ENCODE data around the gene VEPH1. TPM values are rescaled to one million over a fixed set of nuclear protein-coding genes. Genes with fewer than 3 reads are reported as not detected.

The VEPH1 gene
- 0.05 TPM for polyA plus RNA-seq (2013)

GRCh38 chr3:157502916-157503595, at the start of gene VEPH1:
Gene VEPH1 (minus strand): TSS chr3:157503416. CDS start chr3:157495349, 8,067 bp downstream.
- Histone ChIP-seq H3K4me1 (ENCODE audit: control extremely low read depth in 1 of 4, control insufficient read depth in 4 of 4, insufficient read depth in 4 of 4, low read length in 3 of 4) (peaks cover 8 to 14% (median 12%) of the 10 kb centered on the region in 4 experiments), H3K9me3 (ENCODE audit: control extremely low read depth in 1 of 5, control insufficient read depth in 4 of 5, insufficient read depth in 2 of 5, low read depth in 1 of 5, low read length in 4 of 5) (no peaks in the 10 kb centered on the region), H3K4me3 (ENCODE audit: control insufficient read depth in 1 of 7, extremely low read depth in 1 of 7, insufficient read depth in 4 of 7, low read depth in 2 of 7, low read length in 6 of 7) (no peak within 1 kb of the TSS), H3K27me3 (replicated peaks in 2 of 5; ENCODE audit: control insufficient read depth in 4 of 5, insufficient read depth in 5 of 5, low read length in 4 of 5) (peaks cover 0 to 16% (median 0%) of the 10 kb centered on the region in 5 experiments), H3K27ac (ENCODE audit: insufficient read depth in 1 of 2, low read depth in 1 of 2, low read length in 2 of 2, poor library complexity in 1 of 2, severe bottlenecking in 2 of 2) (no peak within 1 kb of the TSS), H3K36me3 (ENCODE audit: control insufficient read depth in 4 of 4, insufficient read depth in 4 of 4, low read length in 3 of 4) (no peaks in the 10 kb centered on the region)
- no peak for DNase-seq
- 98% methylated on average over 4 of the region's 7 CpGs for WGBS (ENCODE audit: insufficient coverage)
- ChIA-PET POLR2A (interaction anchor here (0.6 kb wide), 1 partner anchor 39 kb away, joined by 3 read pairs; no protein-coding TSS in a partner anchor), CTCF (interaction anchor here (1.6 kb wide), 1 partner anchor 70 kb away, joined by 4 read pairs; no protein-coding TSS in a partner anchor)

GRCh38 chr3:157551961-157552360, 48.7 kb upstream of the VEPH1 start:
- no CpG with 5 or more reads among the region's 1 CpG for WGBS (ENCODE audit: insufficient coverage)
- Histone ChIP-seq H3K36me3 (ENCODE audit: control insufficient read depth in 4 of 4, insufficient read depth in 4 of 4, low read length in 3 of 4) (no peaks in the 10 kb centered on the region), H3K4me3 (ENCODE audit: control insufficient read depth in 1 of 7, extremely low read depth in 1 of 7, insufficient read depth in 4 of 7, low read depth in 2 of 7, low read length in 6 of 7) (no peak overlapping the region), H3K27ac (ENCODE audit: insufficient read depth in 1 of 2, low read depth in 1 of 2, low read length in 2 of 2, poor library complexity in 1 of 2, severe bottlenecking in 2 of 2) (no peak overlapping the region), H3K9me3 (ENCODE audit: control extremely low read depth in 1 of 5, control insufficient read depth in 4 of 5, insufficient read depth in 2 of 5, low read depth in 1 of 5, low read length in 4 of 5) (peaks cover 2 to 11% (median 3%) of the 10 kb centered on the region in 5 experiments), H3K27me3 (replicated peaks in 2 of 5; ENCODE audit: control insufficient read depth in 4 of 5, insufficient read depth in 5 of 5, low read length in 4 of 5) (no peaks in the 10 kb centered on the region), H3K4me1 (ENCODE audit: control extremely low read depth in 1 of 4, control insufficient read depth in 4 of 4, insufficient read depth in 4 of 4, low read length in 3 of 4) (no peaks in the 10 kb centered on the region)
- CTCF ChIA-PET: interaction anchor here (1.0 to 1.3 kb wide), 3 partner anchors 9 to 20 kb away, joined by 3 read pairs; no protein-coding TSS in a partner anchor
- POLR2A ChIA-PET: no interaction called here
- no peak for DNase-seq

GRCh38 chr3:157549498-157549897, 46.3 kb upstream of the VEPH1 start:
- CTCF ChIA-PET: no interaction called here
- POLR2A ChIA-PET: no interaction called here
- Histone ChIP-seq H3K27ac (ENCODE audit: insufficient read depth in 1 of 2, low read depth in 1 of 2, low read length in 2 of 2, poor library complexity in 1 of 2, severe bottlenecking in 2 of 2) (no peak overlapping the region), H3K27me3 (replicated peaks in 2 of 5; ENCODE audit: control insufficient read depth in 4 of 5, insufficient read depth in 5 of 5, low read length in 4 of 5) (peaks cover 0 to 2% (median 0%) of the 10 kb centered on the region in 5 experiments), H3K4me1 (ENCODE audit: control extremely low read depth in 1 of 4, control insufficient read depth in 4 of 4, insufficient read depth in 4 of 4, low read length in 3 of 4) (no peaks in the 10 kb centered on the region), H3K4me3 (ENCODE audit: control insufficient read depth in 1 of 7, extremely low read depth in 1 of 7, insufficient read depth in 4 of 7, low read depth in 2 of 7, low read length in 6 of 7) (no peak overlapping the region), H3K9me3 (ENCODE audit: control extremely low read depth in 1 of 5, control insufficient read depth in 4 of 5, insufficient read depth in 2 of 5, low read depth in 1 of 5, low read length in 4 of 5) (peaks cover 2 to 11% (median 3%) of the 10 kb centered on the region in 5 experiments), H3K36me3 (ENCODE audit: control insufficient read depth in 4 of 4, insufficient read depth in 4 of 4, low read length in 3 of 4) (no peaks in the 10 kb centered on the region)
- DNase-seq: no peak
- WGBS (ENCODE audit: insufficient coverage): 100% methylated on average over 1 of the region's 2 CpGs

GRCh38 chr3:157544501-157545130, 41.4 kb upstream of the VEPH1 start:
- peaks cover 0 to 12% (median 9%) of the 10 kb centered on the region in 4 experiments for H3K4me1 ChIP-seq (ENCODE audit: control extremely low read depth in 1 of 4, control insufficient read depth in 4 of 4, insufficient read depth in 4 of 4, low read length in 3 of 4)
- H3K36me3 ChIP-seq (ENCODE audit: control insufficient read depth in 4 of 4, insufficient read depth in 4 of 4, low read length in 3 of 4): no peaks in the 10 kb centered on the region
- no peak overlapping the region for H3K4me3 ChIP-seq (ENCODE audit: control insufficient read depth in 1 of 7, extremely low read depth in 1 of 7, insufficient read depth in 4 of 7, low read depth in 2 of 7, low read length in 6 of 7)
- WGBS (ENCODE audit: insufficient coverage): 79% methylated on average over 4 of the region's 4 CpGs
- DNase-seq: no peak
- H3K27me3 ChIP-seq (replicated peaks in 2 of 5; ENCODE audit: control insufficient read depth in 4 of 5, insufficient read depth in 5 of 5, low read length in 4 of 5): peaks cover 0 to 13% (median 0%) of the 10 kb centered on the region in 5 experiments
- H3K27ac ChIP-seq (ENCODE audit: insufficient read depth in 1 of 2, low read depth in 1 of 2, low read length in 2 of 2, poor library complexity in 1 of 2, severe bottlenecking in 2 of 2): no peak overlapping the region
- ChIA-PET POLR2A (no interaction called here), CTCF (interaction anchor here (1.4 to 5.3 kb wide), 2 partner anchors 11 to 29 kb away, joined by 5 to 19 read pairs; no protein-coding TSS in a partner anchor)
- H3K9me3 ChIP-seq (ENCODE audit: control extremely low read depth in 1 of 5, control insufficient read depth in 4 of 5, insufficient read depth in 2 of 5, low read depth in 1 of 5, low read length in 4 of 5): peaks cover 0 to 9% (median 4%) of the 10 kb centered on the region in 5 experiments

GRCh38 chr3:157543501-157544035, 40.4 kb upstream of the VEPH1 start:
- CTCF ChIA-PET: interaction anchor here (1.0 to 5.3 kb wide), 4 partner anchors 8 to 30 kb away, joined by 3 to 23 read pairs (median 11); no protein-coding TSS in a partner anchor
- peaks cover 0 to 13% (median 0%) of the 10 kb centered on the region in 5 experiments for H3K27me3 ChIP-seq (replicated peaks in 2 of 5; ENCODE audit: control insufficient read depth in 4 of 5, insufficient read depth in 5 of 5, low read length in 4 of 5)
- POLR2A ChIA-PET: no interaction called here
- H3K4me3 ChIP-seq (ENCODE audit: control insufficient read depth in 1 of 7, extremely low read depth in 1 of 7, insufficient read depth in 4 of 7, low read depth in 2 of 7, low read length in 6 of 7): peak overlapping the region in 6 of 7 experiments; percentile 23 to 65 (median 51)
- H3K4me1 ChIP-seq (ENCODE audit: control extremely low read depth in 1 of 4, control insufficient read depth in 4 of 4, insufficient read depth in 4 of 4, low read length in 3 of 4): peaks cover 0 to 12% (median 9%) of the 10 kb centered on the region in 4 experiments
- no peak for DNase-seq
- no peaks in the 10 kb centered on the region for H3K36me3 ChIP-seq (ENCODE audit: control insufficient read depth in 4 of 4, insufficient read depth in 4 of 4, low read length in 3 of 4)
- peaks cover 0 to 9% (median 4%) of the 10 kb centered on the region in 5 experiments for H3K9me3 ChIP-seq (ENCODE audit: control extremely low read depth in 1 of 5, control insufficient read depth in 4 of 5, insufficient read depth in 2 of 5, low read depth in 1 of 5, low read length in 4 of 5)
- H3K27ac ChIP-seq (ENCODE audit: insufficient read depth in 1 of 2, low read depth in 1 of 2, low read length in 2 of 2, poor library complexity in 1 of 2, severe bottlenecking in 2 of 2): no peak overlapping the region
- 76% methylated on average over 6 of the region's 13 CpGs for WGBS (ENCODE audit: insufficient coverage)

GRCh38 chr3:157542711-157543500, 39.7 kb upstream of the VEPH1 start:
- ChIA-PET POLR2A (no interaction called here), CTCF (interaction anchor here (1.0 to 5.3 kb wide), 4 partner anchors 9 to 30 kb away, joined by 3 to 23 read pairs (median 11); no protein-coding TSS in a partner anchor)
- H3K27me3 ChIP-seq (replicated peaks in 2 of 5; ENCODE audit: control insufficient read depth in 4 of 5, insufficient read depth in 5 of 5, low read length in 4 of 5): peaks cover 0 to 13% (median 0%) of the 10 kb centered on the region in 5 experiments
- peaks cover 0 to 9% (median 4%) of the 10 kb centered on the region in 5 experiments for H3K9me3 ChIP-seq (ENCODE audit: control extremely low read depth in 1 of 5, control insufficient read depth in 4 of 5, insufficient read depth in 2 of 5, low read depth in 1 of 5, low read length in 4 of 5)
- WGBS (ENCODE audit: insufficient coverage): 29% methylated on average over 37 of the region's 50 CpGs
- peaks cover 0 to 12% (median 9%) of the 10 kb centered on the region in 4 experiments for H3K4me1 ChIP-seq (ENCODE audit: control extremely low read depth in 1 of 4, control insufficient read depth in 4 of 4, insufficient read depth in 4 of 4, low read length in 3 of 4)
- no peaks in the 10 kb centered on the region for H3K36me3 ChIP-seq (ENCODE audit: control insufficient read depth in 4 of 4, insufficient read depth in 4 of 4, low read length in 3 of 4)
- peak overlapping the region; percentile 23 to 65 (median 48) for H3K4me3 ChIP-seq (ENCODE audit: control insufficient read depth in 1 of 7, extremely low read depth in 1 of 7, insufficient read depth in 4 of 7, low read depth in 2 of 7, low read length in 6 of 7)
- H3K27ac ChIP-seq (ENCODE audit: insufficient read depth in 1 of 2, low read depth in 1 of 2, low read length in 2 of 2, poor library complexity in 1 of 2, severe bottlenecking in 2 of 2): no peak overlapping the region
- DNase-seq: peak; percentile 60 to 79 (median 76)
